CD4-positive, alpha-beta T cell treated with Interleukin-17A for 4 hours (primary cell): Measurements from ENCODE around the gene PPOX.

Experiments
- DNase-seq: peaks from one replicate; pipeline ENCODE4 v3.0.0-alpha.2; 2020; ENCODE audit warnings: mixed read lengths

The PPOX gene

DNA sequence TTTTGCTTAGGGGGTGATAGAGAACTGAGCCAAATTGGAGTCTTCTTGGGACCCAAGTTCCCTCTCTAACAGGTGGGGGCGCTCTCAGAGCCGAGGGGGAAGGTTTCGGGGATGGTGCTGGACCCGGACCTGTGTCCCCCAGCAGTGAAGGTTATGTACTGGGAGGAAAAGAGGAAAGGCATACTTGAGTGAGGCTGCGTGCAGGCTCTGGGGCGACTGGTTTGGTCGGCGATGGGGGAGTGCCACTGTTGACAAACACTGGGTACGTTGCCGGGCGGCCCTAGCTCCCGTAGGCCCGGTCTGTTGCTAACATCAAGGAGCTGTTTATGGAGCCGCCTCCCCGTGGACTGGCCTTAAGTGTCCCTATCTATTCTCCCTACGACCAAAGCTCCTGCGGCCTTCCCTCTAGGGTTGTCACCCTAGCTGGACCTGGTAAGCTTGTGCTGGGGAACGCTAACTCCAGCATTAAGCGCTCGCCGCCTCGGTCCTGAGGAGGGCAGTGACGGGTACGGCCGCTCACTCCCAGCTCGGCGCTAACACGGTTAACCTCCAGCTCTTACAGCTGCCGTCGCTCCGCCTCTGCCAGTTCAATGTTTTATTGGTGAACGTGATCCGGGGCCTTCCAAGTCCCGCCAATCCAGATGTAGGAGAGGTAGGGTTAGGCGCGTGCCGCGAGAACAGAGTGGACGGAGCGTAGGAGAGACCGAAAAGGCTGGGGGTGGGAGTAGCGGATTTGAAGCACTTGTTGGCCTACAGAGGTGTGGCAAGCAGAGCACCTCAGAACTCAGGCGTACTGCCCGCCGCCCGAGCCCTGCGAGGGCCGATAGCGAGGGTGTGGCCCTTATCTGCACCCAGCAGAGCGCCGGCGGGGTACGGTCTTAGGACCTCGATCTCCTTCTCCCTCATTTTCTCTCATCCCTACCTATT, at the start of gene PPOX:
TSS of gene PPOX (plus strand) at position 685 of the 927 bp plus-strand sequence. CDS start 422 bp downstream, outside the sequence.
- DNase-seq: peak; percentile 92

DNA sequence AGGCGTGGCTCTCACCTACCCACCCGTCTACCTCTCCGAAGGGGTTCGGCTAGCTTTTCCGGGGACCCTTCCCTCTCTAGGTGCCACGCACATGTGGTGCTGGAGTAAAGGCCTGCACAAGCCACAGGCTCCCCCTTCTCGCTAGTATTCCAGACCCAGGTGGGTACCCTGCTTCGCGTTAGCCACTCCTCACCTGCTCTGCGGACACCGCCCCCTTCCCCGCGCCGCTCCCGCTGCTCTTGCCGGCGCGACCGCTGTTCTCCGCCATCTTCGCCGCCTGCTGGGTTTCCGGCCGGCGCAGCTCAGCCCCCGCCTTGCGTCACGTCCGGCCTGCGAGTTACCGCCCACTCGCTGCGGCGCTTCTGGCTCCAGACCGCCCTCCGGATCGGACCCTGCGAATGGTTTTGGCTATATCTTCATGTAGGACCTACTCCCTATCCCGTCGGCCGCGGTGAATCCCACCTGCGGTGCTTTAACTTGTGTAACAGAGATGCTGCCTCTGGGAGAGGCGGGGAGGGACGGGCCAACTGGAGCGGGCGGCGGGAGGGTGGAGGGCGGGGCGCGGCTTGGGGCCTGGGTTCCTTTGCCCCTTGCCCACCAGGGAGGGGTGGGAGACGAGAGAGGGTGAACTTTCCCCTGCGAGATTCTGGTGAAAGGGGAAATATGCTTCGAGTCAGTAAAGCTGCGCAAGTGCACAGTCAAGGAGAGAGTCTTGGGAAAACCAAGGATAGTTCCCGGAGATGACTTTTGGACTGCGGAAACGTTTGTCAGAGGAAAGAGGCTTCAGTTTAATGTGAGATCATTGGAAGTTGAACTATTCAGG, 48.3 kb upstream of the PPOX start, which contains the start of the genes NIT1 and PFDN2:
TSS of gene NIT1 (plus strand) at position 347 of the 823 bp plus-strand sequence. CDS start at position 419, 72 bp downstream.
TSS of gene PFDN2 (minus strand) at position 279 of the 823 bp plus-strand sequence. CDS start at position 268, 11 bp downstream.
- DNase-seq: peak; percentile 86

DNA sequence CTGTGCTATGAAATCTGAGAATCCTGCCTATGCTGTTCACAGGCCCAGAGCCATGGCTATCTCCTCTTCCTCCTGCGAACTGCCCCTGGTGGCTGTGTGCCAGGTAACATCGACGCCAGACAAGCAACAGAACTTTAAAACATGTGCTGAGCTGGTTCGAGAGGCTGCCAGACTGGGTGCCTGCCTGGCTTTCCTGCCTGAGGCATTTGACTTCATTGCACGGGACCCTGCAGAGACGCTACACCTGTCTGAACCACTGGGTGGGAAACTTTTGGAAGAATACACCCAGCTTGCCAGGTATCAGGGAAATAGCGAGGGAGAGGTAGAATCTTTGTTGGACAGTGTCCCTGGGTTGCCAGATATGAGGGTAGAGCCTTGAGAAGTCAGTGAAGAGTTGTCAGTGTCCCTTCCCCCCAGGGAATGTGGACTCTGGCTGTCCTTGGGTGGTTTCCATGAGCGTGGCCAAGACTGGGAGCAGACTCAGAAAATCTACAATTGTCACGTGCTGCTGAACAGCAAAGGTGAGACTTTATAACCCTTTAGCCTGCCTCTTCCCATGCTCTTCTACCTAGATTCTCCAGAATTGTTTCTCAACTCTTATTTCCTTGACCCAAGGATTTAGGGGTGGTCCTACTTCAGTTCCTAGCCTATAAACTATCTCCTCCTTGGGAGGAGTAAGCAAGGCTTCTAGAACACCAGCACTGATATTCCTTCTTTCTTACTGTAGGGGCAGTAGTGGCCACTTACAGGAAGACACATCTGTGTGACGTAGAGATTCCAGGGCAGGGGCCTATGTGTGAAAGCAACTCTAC, 46.9 kb upstream of the PPOX start:
- DNase-seq: peak; percentile 58

DNA sequence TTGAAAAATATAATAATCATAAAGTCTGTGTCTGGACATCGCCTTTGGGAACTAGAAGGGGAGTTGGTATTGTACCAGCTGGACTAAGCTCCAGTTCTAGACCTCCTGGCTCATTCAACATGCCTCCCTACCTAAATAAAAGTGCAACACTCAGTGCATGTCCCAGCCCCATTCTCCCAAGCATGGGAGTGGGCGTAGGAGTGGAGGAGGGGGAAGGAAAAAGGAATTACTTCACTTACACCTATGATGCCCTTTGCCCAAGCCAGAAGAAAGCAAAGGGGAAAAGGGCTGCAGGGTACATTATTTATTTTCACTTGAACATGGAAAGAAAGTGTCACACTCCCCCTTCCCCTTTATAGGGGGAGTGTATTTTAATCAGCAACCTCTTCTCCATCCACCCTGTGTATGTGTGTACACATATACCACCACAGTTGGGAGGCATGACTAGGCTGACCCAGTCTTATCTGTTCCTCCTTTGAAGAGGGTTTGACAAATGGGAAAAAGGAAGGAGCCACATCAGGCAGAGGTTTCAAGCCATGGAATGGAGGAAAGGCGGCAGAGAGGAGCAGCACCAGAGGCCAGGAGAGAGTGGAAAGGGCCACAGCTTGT, 45.1 kb upstream of the PPOX start:
- no peak for DNase-seq

DNA sequence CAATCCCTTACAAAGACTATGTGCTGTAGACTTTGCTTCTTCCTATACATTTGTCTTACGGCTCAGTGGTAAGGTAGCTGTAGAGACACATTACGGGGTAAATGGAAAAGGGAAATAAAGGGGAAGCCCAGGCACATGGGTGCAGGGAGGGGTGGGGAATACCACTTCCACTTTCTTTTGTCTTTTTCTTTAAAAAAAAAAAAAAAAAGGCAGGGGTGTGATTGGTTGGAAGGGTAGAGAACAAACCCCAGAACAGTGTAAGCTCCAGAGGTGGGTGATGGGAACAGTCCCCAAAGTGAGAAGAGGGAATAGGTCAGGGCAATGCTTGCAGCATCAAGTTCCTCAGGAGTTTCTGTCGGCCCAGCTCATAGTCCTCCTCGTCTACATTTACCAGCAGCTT, 44.4 kb upstream of the PPOX start:
- DNase-seq: no peak

DNA sequence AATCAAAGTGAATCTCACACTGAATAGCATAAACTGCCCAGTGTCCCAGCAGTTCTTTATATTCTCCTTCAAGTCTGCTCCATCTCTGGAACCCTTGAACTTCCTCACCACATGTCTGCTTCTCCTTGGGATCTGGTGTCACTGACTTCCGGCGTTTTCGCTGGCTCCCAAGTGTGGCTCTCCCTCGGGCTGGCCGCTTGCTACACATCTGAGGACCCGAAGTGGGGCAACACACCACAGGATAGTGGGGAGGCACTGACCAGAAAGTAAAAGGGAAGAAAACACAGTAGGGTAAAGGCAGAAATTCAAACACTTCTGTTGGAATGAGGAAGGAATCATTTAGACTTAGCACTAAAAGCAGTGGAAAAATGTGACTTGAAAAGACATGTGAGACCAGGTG, 43.3 kb upstream of the PPOX start:
- DNase-seq: no peak

DNA sequence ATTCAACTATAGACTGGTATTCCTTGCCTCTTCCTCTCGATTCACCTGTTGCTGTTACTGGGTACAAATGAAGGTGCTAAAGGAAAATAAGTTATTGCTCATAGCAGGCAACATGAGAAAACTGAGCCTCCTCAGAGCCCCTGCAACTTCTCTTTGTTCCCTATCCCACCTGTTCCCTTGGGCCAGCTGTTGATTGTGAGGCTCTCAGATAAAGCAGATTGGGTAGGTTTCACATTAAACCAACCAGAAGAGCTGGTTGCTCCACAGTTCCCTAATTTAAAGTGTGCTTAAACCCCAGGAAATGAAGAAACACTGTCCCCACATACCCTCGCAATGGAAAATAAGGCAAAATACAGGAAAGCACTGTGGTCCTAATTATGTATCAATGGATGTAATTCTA, 38.6 kb upstream of the PPOX start:
- no peak for DNase-seq

DNA sequence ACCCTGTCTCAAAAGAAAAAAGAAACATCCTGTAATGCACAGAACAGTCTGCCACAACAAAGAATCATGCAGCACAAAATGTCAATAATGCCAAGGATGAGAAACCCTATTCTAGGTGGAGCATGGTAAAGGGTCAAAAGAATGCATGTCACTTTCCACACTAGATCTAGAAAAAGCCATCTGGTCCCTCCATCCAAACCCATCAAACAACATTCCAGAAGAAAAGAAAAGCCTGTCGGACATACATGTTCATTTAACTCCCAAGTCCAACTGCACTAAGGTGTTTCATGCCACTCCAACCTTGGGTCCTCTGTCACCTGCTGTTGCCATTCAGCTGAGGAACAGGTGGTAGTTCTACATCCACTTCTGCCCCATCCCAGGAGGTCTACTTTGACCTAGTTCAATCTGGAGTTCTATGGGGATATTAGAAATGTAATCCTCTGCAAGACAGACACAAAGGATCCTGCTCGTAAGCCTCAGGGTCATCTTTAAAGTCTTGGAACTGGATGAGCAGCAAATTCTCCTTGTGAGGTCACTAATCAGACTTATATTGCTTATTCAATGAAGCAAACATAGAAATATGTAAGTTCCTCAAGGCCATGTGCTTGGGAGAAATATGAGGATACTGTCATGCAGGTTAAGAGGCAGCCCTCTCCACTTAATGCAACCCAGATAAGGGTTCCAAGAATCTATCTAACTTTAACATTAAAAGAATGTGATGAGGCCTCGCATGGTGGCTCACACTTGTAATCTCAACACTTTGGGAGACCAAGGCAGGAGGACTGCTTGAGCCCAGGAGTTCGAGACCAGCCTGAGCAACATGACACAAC, 37.4 kb upstream of the PPOX start:
- DNase-seq: no peak

DNA sequence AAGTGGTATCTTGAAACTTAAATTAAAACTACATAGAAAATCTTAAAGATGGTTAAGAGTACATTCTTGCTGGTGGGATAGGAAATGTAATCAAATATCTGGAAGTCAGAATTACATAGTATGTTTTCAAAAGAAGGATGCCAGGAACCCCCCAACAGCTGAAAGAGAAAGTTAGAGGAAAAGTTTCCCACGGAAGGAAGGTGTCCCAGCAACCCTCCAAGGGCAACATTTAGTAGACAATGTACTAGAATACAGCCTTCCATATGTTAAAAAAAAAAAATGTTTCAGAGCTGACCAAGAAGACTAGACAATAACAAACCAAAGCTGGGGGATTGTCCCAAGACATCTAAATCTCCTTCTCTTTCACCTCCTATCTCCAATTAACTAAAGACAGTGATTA, 36.0 kb upstream of the PPOX start:
- no peak for DNase-seq

DNA sequence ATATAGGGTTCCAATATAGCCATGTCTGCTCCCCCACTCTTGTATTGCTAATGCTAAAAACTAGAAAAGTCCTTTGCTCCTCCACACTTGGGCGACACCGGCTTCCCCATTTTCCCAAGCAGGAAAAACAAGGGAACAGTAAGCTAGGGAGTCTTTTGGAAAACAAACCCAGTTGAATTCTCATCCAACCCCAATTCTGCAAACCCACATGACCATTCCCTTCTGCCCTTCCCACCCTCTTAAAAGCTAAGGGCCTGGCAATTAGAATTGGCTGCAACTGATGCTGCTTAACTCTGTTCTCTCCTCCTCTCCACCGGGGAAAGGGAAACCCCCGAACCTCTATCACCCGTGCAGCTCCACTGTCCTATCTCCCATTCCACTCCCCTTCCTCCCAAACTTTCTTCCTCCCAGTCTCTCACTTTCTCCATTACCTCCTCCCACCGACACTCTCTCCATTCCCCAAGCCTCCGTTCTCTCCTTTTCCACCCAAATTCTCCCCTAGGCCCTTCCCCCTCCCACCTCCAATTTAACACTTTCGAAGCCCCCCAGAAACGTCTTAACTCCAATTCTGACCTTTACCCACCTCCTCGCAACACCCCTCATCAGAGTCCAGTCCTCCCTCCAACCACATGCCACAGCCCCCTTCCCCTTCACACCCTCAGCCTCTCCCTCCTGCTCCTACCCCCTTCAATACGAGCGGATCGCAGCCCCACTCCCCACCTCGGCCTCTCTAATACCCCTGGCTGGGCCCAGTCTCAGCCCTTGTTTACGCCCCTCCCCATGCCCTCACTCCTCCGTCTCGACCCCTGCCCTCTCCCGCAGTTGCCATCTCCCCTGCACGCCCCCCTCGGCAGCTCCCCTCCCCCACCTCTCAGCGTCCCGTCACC, 34.5 kb upstream of the PPOX start:
- DNase-seq: no peak

DNA sequence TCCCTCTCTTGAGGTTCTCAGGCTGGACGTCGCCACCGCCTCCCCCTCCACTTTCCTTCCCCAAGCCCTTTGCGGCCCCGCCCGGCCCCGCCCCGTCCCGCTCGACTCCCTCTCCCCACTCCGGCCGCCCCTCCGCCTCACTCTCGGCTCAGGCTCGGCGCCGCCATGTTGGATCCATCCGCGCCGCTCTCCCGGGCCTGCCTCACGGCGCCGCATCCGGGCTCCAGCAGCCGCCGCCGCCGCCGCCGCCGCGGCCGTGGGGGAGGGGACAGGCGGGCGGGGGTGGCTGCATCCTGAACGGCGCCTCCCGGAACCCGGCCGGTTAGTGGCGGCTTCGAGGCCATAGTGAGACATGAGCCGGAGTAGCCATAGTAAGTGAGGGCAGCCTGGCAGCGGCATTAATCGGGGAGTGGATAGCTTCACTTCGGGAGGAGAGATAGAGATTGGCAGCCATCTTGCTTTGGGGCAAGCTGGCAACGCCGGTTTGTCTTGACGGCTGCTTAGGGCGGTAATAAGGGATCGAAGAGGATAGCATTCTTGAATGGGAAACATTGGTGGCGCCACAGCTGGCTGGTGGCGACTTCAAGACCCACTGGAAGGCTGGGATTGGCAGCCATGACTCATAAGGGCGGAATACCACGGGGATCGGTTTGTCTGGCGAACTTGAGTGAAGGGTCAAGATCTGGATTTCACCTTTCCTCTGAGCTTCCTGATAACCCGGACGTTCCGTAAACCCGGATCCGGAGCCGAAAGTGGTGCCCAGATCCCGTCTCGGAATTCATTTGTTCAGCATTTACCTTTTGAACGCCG, 33.6 kb upstream of the PPOX start, which contains the start of gene DEDD:
TSS of gene DEDD (minus strand) at position 258 of the 810 bp plus-strand sequence. CDS start 8,205 bp downstream, outside the sequence.
- peak; percentile 90 for DNase-seq

DNA sequence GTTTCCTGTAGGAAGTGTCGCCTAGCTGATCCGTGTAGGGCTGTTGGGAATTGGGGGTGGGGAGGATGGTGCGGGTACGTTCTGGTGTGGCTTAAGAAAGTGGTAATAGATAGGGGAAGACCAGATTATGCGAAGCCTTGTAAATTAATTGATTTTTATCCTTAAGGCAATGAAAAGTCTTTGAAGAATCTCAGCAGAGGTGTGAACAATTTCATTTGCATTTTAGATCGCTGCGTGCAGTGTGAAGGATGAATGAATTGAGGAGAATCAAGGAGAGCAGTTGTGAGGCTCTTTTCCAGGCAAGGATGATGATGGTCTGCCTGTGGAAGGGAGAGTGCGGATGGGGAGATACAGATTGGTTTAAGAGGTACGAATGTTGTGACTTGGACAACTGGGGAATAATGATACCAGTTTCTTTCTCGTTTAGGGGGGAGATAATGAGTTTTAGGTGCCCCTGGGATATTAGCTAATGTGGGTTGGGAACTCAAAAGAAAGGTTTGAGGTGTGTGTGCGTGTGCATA, 32.9 kb upstream of the PPOX start:
- DNase-seq: no peak

DNA sequence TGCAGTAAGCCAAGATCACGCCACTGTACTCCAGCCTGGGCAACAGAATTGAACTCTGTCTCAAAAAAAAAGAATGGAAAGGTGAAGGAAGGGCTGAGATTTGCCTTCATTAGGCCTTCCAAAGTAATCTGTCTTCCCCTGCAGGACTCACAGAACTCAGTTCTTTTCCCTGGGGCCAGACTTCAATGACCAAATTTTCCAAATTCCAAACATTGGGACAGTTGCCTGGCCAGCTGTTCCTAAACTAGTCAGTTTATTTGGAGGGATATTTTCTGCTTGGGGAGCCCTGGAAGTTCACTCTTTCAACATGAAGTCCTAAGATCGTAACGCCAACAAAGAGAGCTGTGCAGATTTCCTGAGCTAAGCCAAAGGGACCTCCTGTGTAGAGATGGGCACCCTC, 28.3 kb upstream of the PPOX start:
- no peak for DNase-seq

DNA sequence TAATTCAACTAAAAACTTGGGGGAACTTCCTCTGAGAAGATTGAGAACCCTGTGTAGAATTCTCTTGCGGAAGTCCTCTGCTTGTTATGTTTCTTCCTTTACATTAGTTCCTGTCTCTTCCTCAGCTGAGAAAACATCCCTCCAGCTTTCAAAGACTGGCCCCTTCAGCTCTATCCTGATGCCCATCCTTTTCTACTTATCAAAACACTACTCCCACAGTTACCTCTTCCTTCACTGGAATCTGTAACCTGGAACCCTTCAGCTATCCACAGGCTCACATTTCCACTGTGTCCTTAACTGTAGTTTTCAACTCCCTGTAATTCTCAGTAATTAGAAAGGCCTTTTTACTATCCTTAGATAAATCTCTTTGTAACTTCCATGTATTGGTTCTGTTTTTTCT, 27.8 kb upstream of the PPOX start:
- no peak for DNase-seq

DNA sequence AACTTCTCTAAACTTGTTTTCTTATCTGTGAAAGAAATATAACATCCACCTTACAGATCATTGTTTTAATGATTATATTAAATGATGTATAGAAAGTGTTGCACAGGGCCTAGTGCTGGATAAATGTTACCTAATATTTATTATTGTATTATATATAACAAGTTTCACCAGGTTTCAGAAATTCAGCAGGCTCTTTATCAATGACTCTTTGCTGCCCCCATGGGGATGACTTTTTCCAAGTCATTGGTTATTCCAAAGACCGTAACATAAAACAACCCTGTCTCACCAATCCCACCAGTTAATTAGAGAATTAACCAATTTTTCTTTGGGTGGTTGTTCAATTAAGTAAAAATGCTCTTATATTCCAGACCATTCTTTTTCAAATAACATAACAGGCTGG, 26.5 kb upstream of the PPOX start:
- peak; percentile 67 for DNase-seq

DNA sequence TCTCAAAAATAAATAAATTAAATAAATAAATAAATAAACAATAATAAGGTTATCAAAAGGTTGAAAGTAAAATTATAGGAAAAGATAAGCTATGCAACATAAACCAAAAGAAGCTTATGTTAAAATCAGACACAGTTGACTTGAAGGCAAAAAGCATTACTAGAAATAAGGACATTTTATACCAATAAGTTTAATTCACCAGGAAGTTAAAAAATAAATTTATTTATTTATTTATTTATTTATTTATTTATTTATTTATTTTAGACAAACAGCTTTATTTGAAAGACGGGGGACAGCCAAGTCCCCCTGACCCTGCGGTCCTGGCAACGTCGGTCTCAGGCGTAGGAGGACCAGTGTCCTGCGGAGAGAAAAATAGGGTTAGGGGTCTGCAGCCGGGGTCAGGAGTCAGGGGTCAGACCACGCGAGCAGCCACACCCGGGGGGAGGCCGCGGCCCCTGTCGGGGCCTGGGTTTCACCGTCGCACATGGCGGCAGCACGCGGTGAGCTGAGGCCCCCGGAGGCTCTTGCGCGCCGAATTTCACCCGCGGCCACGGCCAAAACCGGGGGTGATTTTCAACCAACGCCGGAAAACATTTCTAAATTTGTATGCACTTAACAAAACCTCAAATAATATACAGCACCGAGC, 25.3 kb upstream of the PPOX start:
- DNase-seq: no peak

DNA sequence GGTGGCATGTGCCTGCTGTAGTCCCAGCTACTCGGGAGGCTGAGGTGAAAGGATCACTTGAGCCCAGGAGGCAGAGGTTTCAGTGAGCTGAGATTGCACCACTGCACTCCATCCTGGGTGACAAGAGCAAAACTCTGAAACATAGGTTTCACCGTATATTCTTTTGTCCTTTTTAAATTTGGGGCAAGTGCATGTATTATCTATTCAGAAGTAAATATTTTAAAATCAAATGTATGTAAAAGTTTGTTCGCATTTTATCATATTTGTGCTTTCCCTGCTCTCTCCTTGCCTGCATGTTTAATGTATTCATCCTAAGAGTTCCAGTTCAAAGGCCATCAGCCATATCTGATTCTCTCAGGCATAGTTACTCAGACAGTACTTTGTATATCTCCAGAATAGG, 20.4 kb upstream of the PPOX start:
- DNase-seq: no peak

DNA sequence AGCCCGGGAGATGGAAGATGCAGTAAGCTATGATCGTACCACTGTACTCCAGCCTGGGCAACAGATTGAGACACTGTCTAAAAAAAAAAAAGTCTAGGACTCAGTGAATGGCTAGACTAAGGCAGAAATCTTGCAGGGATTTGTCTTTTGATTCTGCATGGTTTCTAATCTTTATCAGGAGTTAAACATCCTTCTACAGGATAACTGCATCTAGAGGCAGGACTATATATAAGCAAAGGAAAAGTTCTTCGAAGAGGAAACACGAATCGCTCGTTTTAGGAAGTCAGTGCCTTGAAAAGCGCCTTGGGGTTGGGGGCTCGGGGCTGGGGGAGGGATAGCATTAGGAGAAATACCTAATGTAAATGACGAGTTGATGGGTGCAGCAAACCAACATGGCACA, 13.1 kb upstream of the PPOX start:
- DNase-seq: no peak
